SK-N-SH (cell line): ENCODE data around the gene ATP13A4.

ENCODE experiments used
- CTCF ChIP-seq: fragments of 200-600 bp; sonication (generic); IDR thresholded peaks from 2 replicates; pipeline ENCODE4 v1.6.1; 2017; ENCODE audit warnings: antibody characterized with exemption, mild to moderate bottlenecking, moderate library complexity
- EP300 ChIP-seq, 2 experiments: IDR thresholded peaks; 2 replicates each; pipeline versions ENCODE4 v1.4.0 to v1.6.1; 2012; ENCODE audit warnings: borderline replicate concordance in 1 of 2, low read depth in 1 of 2, low read length in 1 of 2
- FOSL2 ChIP-seq: IDR thresholded peaks from 2 replicates; pipeline ENCODE4 v1.4.0; 2012; ENCODE audit warnings: low read depth, mild to moderate bottlenecking, moderate library complexity, borderline replicate concordance
- JUND ChIP-seq: IDR thresholded peaks from 2 replicates; pipeline ENCODE4 v1.4.0; 2012
- POLR2AphosphoS5 ChIP-seq: IDR thresholded peaks from 2 replicates; pipeline ENCODE4 v1.6.1; 2012; ENCODE audit warnings: low read depth, low read length
- RFX5 ChIP-seq: IDR thresholded peaks from 2 replicates; pipeline ENCODE4 v1.6.1; 2012; ENCODE audit warnings: mild to moderate bottlenecking, improper control_type of control experiment, low read length
- TAF1 ChIP-seq: IDR thresholded peaks from 2 replicates; pipeline ENCODE4 v1.6.1; 2012; ENCODE audit warnings: low read depth, mild to moderate bottlenecking, low read length, moderate library complexity, borderline replicate concordance
- TEAD4 ChIP-seq: IDR thresholded peaks from 2 replicates; pipeline ENCODE4 v1.4.0; 2012; ENCODE audit warnings: mild to moderate bottlenecking, borderline replicate concordance; ENCODE audit not compliant: insufficient read depth
- ZBTB33 ChIP-seq: IDR thresholded peaks from 2 replicates; pipeline ENCODE4 v1.4.0; 2012; ENCODE audit warnings: low read depth, borderline replicate concordance
- TF ChIP-seq, protein P1 (sequence below): fragments of 150-350 bp; IDR thresholded peaks from 2 replicates; pipeline ENCODE4 v1.6.1; 2016; ENCODE audit warnings: mild to moderate bottlenecking, low read depth, low read length

DNA sequence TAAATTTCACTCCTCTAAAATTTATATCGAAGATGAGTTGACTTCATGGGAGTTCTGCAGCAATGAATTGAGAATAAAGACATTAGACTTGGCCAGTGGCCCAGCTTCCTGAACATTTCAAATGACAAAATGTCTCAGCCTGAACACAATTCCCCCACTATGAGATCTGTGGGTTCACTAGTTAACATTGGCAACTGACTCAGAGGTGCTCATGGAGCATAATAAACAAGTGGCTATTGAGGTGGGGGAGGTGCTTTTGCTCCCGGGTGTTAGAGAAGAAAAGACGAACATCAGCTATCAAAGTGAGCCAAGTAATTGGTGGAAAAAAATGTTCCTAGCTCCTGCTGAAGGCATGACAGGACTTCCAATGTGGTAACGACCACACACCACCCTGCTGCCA lies 6.3 kb downstream of the ATP13A4 start:
- TF ChIP-seq CTCF = no peak
- TF ChIP-seq FOSL2 = no peak
- no peak for TF ChIP-seq ZBTB33
- TF ChIP-seq EP300 (IDR thresholded peaks at IDR 0.05; ENCODE audit: borderline replicate concordance in 1 of 2, low read depth in 1 of 2, low read length in 1 of 2) = no peak
- TF ChIP-seq, protein P1, sequence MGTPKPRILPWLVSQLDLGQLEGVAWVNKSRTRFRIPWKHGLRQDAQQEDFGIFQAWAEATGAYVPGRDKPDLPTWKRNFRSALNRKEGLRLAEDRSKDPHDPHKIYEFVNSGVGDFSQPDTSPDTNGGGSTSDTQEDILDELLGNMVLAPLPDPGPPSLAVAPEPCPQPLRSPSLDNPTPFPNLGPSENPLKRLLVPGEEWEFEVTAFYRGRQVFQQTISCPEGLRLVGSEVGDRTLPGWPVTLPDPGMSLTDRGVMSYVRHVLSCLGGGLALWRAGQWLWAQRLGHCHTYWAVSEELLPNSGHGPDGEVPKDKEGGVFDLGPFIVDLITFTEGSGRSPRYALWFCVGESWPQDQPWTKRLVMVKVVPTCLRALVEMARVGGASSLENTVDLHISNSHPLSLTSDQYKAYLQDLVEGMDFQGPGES = no peak
- no peak for TF ChIP-seq POLR2AphosphoS5
- no peak for TF ChIP-seq JUND
- no peak for TF ChIP-seq TEAD4
- TF ChIP-seq RFX5 = no peak
- TF ChIP-seq TAF1 = no peak
